SU-DHL-6 (cell line): ENCODE measurements around the gene C6orf62.

Source experiments
- H2AFZ ChIP-seq: fragments of 200-600 bp; sonication (generic); 2 replicates; pipeline ENCODE4 v1.6.1; 2014; ENCODE audit warnings: low read depth, mild to moderate bottlenecking, moderate library complexity, mixed read lengths, antibody characterized with exemption, low read length; ENCODE audit not compliant: severe bottlenecking
- H3F3A ChIP-seq: fragments of 200-600 bp; shearing (Covaris generic); 2 replicates; pipeline ENCODE4 v1.6.0; 2016; ENCODE audit warnings: antibody characterized with exemption, mild to moderate bottlenecking; ENCODE audit not compliant: insufficient read depth
- H3K27ac ChIP-seq: fragments of 200-600 bp; sonication (generic); 2 replicates; pipeline ENCODE4 v1.5.1; 2016; ENCODE audit warnings: low read depth, mild to moderate bottlenecking, low read length, moderate library complexity, mixed read lengths
- H3K27me3 ChIP-seq: fragments of 200-600 bp; sonication (generic), shearing (Covaris generic); 2 replicates; pipeline ENCODE4 v1.6.0; 2014; ENCODE audit warnings: mild to moderate bottlenecking, low read length
- H3K36me3 ChIP-seq: fragments of 200-600 bp; sonication (generic); 2 replicates; pipeline ENCODE4 v1.6.1; 2014; ENCODE audit warnings: mild to moderate bottlenecking, low read length, mixed read lengths
- H3K4me2 ChIP-seq: fragments of 300-600, 200-600 bp; shearing (Covaris generic), sonication (generic); 2 replicates; pipeline ENCODE4 v1.6.0; 2014; ENCODE audit warnings: low read length, low read depth, mild to moderate bottlenecking; ENCODE audit not compliant: poor library complexity, severe bottlenecking
- H3K4me3 ChIP-seq: fragments of 200-600 bp; sonication (generic); 2 replicates; pipeline ENCODE4 v1.5.1; 2014; ENCODE audit warnings: antibody characterized with exemption, low read length, mild to moderate bottlenecking, mixed read lengths; ENCODE audit not compliant: insufficient read depth, poor library complexity, severe bottlenecking
- H3K79me2 ChIP-seq: fragments of 200-600 bp; sonication (generic); 2 replicates; pipeline ENCODE4 v1.6.1; 2014; ENCODE audit warnings: mild to moderate bottlenecking, low read length, moderate library complexity; ENCODE audit not compliant: insufficient read depth
- H3K9ac ChIP-seq: fragments of 200-600 bp; sonication (generic); 2 replicates; pipeline ENCODE4 v1.7.0; 2014; ENCODE audit warnings: mild to moderate bottlenecking, low read length
- H3K9me2 ChIP-seq: fragments of 200-600 bp; sonication (generic); replicated peaks from 2 replicates; pipeline ENCODE4 v1.6.1; 2014; ENCODE audit warnings: low read length; ENCODE audit not compliant: insufficient read depth
- H3K9me3 ChIP-seq: fragments of 200-600 bp; sonication (generic); 2 replicates; pipeline ENCODE4 v1.6.1; 2014; ENCODE audit warnings: low read length, mixed read lengths; ENCODE audit not compliant: insufficient read depth
- H4K20me1 ChIP-seq: fragments of 200-600 bp; sonication (generic); 2 replicates; pipeline ENCODE4 v1.6.1; 2014; ENCODE audit warnings: low read depth, mild to moderate bottlenecking, antibody characterized with exemption, low read length, moderate library complexity, mixed read lengths
- CTCF ChIP-seq: fragments of 200-600 bp; sonication (generic); IDR thresholded peaks from one replicate; pipeline ENCODE4 v1.5.1; 2017; ENCODE audit warnings: antibody characterized with exemption, mild to moderate bottlenecking, low read length, moderate library complexity; ENCODE audit not compliant: insufficient read depth, poor library complexity, severe bottlenecking
- EZH2phosphoT487 ChIP-seq: fragments of 200-600 bp; sonication (generic), shearing (Covaris generic); conservative IDR thresholded peaks from 2 replicates; pipeline ENCODE4 v1.6.1; 2018; ENCODE audit warnings: mild to moderate bottlenecking, antibody characterized with exemption, low read length, moderate library complexity, mixed read lengths

Gene C6orf62

DNA sequence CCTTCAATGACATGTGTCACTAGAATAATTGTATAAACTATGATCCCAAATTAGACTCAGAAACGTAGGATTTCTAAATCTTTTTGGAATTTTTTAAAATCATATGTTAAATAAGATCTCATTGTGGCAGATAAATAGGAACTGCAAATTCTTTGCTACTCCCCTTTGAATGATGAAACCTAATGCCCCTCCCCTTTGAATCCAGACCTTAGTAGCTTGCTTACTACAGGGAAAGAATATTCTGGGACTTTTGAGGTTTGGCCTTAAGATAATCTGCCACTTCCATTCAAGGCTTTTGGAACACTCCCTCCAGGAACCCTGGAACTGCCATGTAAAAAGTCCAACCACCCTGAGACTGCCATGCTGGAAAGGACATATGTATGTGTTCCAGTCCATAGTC, 59.4 kb downstream of the C6orf62 start:
- peaks cover 35% of the 10 kb centered on the region for H3K36me3 ChIP-seq
- no peak overlapping the region for H3K27ac ChIP-seq
- no peaks in the 10 kb centered on the region for H3K27me3 ChIP-seq
- no peaks in the 10 kb centered on the region for H3F3A ChIP-seq
- H2AFZ ChIP-seq = no peak overlapping the region
- H3K9me2 ChIP-seq = no peaks in the 10 kb centered on the region
- no peaks in the 10 kb centered on the region for H4K20me1 ChIP-seq
- no peak overlapping the region for H3K4me3 ChIP-seq
- no peak overlapping the region for H3K9ac ChIP-seq
- no peaks in the 10 kb centered on the region for H3K9me3 ChIP-seq
- no peak overlapping the region for H3K4me2 ChIP-seq
- TF ChIP-seq EZH2phosphoT487 = no peak
- no peak for TF ChIP-seq CTCF
- H3K79me2 ChIP-seq = peaks cover 40% of the 10 kb centered on the region

- H3K27me3 ChIP-seq = no peaks in the 10 kb centered on the region
- no peaks in the 10 kb centered on the region for H3K9me3 ChIP-seq
- no peak overlapping the region for H3K4me2 ChIP-seq
- H2AFZ ChIP-seq = no peak overlapping the region
- no peaks in the 10 kb centered on the region for H3K9me2 ChIP-seq
- no peak overlapping the region for H3K9ac ChIP-seq
- no peak overlapping the region for H3K4me3 ChIP-seq
- no peak overlapping the region for H3K27ac ChIP-seq
- TF ChIP-seq EZH2phosphoT487 (no peak), CTCF (no peak)
- H3K36me3 ChIP-seq = peaks cover 41% of the 10 kb centered on the region
- no peaks in the 10 kb centered on the region for H4K20me1 ChIP-seq
- H3K79me2 ChIP-seq = peaks cover 35% of the 10 kb centered on the region
- H3F3A ChIP-seq = no peaks in the 10 kb centered on the region
Measured at GRCh38 chr6:24658573-24659560, 60.1 kb downstream of the C6orf62 start.

GRCh38 chr6:24655215-24655614, 63.7 kb downstream of the C6orf62 start:
- peaks cover 62% of the 10 kb centered on the region for H3K36me3 ChIP-seq
- H3K79me2 ChIP-seq = peaks cover 21% of the 10 kb centered on the region
- H4K20me1 ChIP-seq = no peaks in the 10 kb centered on the region
- no peak overlapping the region for H3K4me3 ChIP-seq
- no peak overlapping the region for H3K4me2 ChIP-seq
- H3K27ac ChIP-seq = no peak overlapping the region
- H3K9me2 ChIP-seq = no peaks in the 10 kb centered on the region
- H3K9ac ChIP-seq = no peak overlapping the region
- no peak for TF ChIP-seq CTCF
- no peak for TF ChIP-seq EZH2phosphoT487
- H2AFZ ChIP-seq = no peak overlapping the region
- H3F3A ChIP-seq = peaks cover 4% of the 10 kb centered on the region; the same call in 1 of the 2 replicates
- H3K9me3 ChIP-seq = no peaks in the 10 kb centered on the region
- no peaks in the 10 kb centered on the region for H3K27me3 ChIP-seq
